GM12892 (cell line): ENCODE results near the gene MRGPRE.

ENCODE experiments used
- DNase-seq: peaks from one replicate; pipeline ENCODE4 v3.0.0; 2011; ENCODE audit not compliant: insufficient read length
- FAIRE-seq: peaks from 2 replicates; lab custom pipeline; 2011; peaks lifted over from hg19 to GRCh38; lab: Jason Lieb, UNC
- POLR2A ChIP-seq: IDR thresholded peaks from 2 replicates; pipeline ENCODE4 v1.6.1; 2011; ENCODE audit warnings: low read depth, low read length, control low read depth
- POLR2AphosphoS5 ChIP-seq: IDR thresholded peaks from 2 replicates; pipeline ENCODE4 v1.6.1; 2011; ENCODE audit warnings: low read depth, low read length, control low read depth
- TAF1 ChIP-seq: IDR thresholded peaks from 2 replicates; pipeline ENCODE4 v1.6.1; 2011; ENCODE audit warnings: low read depth, mild to moderate bottlenecking, control low read depth, low read length, borderline replicate concordance

Gene MRGPRE

DNA sequence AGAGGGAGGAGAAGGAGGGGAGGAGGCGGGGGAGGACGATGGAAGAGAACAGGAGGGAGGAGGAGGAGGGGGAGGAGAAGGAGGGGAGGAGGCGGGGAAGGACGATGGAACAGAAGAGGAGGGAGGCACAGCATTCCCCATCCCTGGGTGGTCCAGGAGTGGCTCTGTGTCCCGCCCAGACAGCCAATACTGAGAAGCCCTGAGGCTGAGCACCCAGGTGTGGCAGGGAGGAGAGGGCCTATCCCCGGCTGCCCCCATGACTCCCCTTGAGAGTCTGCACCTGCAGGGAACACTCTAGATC is 717 bp downstream of the MRGPRE start:
- no peak for DNase-seq
- no peak for TF ChIP-seq POLR2A
- FAIRE-seq, result no peak

DNA sequence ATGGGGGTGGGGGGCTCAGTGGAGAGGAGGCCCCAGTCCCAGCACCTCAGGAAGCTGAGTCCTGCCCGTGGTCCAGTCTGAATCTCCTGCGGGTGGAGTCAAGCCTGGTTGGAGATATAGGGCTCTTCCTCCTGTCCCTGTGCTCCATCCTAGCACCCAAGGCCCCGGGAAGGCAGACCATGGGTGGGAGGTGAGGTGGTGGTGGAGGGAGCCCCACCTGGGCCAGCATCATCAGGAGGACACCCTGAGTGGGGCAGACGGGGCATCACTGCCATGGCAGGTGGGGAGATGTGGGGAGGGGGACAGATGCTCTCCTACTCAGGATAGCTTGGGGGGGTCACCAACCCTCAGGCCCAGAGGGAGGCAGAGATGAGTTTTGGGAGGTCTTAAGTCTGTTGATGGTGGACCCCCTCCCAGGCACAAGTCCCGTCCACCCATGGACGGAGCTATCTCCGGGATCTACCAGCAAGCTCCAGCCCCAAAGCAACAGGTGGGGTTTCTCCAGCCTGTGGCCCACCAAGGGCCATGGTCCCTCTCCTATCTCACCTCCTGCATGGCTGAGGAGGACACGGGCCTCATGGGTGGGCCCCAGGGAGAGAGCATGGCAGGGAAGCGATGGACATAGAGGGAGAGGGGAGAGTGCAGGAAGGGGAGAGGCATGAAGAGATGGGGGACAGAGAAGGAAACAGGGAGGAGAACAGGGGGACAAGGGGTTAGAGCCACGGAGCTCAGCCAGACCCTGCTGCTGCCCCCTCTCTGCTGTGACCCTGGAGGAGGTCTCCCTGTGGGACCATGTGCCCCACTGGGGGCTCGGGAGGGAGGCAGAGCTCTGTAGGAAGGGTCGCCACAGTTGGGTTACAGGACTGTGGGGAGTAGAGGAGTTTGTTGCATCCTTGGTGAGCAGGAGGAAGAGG is 1.3 kb downstream of the MRGPRE start:
- TF ChIP-seq POLR2A (no peak), TAF1 (no peak), POLR2AphosphoS5 (no peak)
- DNase-seq (no peak), FAIRE-seq (no peak)

DNA sequence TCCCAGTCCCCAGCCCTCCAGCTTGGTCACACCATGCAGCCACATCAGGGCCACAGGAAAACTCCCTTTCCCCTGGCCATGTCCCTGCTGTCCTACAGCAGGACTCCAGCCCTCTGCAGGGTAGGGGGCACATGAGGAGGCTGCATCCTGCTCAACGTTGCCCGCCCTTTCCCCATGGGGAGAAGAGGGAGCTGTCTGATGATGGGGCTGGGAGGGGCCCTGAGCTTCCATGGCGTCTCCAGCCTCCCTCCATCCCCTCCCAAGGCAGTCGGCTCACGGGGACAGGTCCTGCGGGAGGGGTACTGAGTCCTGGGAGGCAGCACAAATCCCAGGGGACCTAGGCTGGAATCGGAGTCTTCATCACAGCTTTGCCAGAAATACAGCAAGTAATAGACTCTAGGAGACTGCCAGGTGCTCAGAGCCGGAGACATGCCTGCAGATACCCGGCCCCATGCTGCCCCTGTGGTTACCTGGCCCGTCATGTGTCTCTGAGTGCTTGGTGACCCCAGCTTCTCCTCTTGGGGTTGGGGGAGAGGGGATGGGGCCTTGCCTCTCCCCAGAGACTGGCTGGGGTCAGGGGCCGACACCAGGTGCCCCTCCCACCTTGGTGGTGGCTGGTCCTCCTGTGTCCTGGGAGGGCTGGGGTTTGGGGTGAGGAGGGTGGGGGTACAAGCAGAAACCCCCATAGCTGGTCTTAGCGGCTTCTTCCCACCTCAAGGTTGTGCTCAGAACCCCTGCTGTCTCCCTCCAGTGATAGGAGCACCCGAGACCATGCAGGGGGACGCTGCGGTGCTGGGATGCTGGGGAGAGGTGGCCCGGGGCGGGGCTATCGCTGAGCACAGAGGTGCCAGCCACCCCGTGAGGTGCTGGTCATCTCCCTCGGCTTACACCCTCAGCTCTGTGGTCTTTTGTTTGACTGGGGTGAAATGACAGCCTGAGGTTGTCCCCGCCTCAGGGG is 2.3 kb downstream of the MRGPRE start:
- FAIRE-seq (no peak), DNase-seq (no peak)

DNA sequence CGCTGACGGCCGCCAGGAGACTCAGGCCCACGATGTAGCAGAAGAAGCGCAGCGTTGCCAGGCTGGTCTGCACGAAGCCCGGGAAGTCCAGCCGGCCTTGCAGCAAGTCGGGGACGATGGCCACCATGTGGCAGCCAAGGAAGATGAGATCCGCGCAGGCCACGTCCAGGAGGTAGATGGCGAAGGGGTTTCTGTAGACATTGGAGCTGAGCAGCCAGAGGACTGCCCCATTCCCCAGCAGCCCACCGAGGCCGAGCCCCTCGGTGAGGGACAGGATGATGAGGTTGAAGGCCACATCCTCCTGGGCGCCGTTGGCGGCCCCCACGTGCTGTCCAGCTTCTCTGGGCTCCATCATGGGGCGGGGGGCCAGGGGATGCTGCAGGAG is 3.8 kb downstream of the MRGPRE start:
- TF ChIP-seq POLR2AphosphoS5, result no peak
- no peak for TF ChIP-seq POLR2A
- no peak for TF ChIP-seq TAF1
- DNase-seq, result no peak
- no peak for FAIRE-seq

More for the DNA sequence above, 2.3 kb downstream of the MRGPRE start:
- no peak for TF ChIP-seq POLR2A
- TF ChIP-seq TAF1, result no peak
- no peak for TF ChIP-seq POLR2AphosphoS5

DNA sequence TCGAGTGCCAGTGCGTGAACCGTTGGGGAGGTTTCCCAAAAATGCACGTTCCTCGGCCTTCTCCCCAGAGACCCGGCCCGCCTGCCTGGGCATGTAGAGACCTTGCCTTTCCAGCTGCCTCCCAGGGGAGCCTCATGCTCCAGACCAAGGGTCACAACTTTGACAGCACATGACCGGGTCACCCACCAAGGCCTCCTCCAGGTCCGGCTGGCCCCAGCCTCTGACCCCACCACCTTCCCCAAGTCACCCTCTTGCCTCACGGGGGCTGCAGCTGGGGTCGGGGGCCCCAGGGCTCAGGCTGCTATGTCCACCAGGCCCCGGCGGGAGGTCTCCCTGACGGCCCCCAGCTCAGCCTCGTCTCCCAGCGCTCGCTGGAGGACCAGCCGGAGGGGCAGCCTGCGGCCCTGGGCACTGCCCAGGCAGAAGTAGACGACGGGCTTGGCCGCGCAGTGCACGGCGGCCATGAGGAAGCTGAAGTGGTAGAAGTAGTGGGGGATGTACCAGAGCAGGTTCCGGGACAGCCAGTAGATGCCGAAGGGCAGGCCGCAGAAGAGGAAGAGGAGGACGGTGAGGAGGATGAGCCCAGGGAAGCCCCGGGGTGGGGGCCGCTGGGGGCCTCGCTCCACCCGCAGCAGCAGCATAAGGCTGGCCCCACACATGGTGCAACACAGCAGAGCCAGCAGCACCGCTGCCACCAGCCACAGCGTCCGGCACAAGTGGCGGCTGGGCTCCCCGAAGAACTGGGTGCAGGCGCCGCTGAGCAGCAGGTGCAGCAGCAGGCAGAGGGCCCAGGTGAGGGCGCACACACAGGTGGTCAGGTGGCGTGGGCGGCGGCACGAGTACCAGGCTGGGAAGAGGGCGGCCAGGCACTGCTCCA is 4.4 kb downstream of the MRGPRE start:
- no peak for TF ChIP-seq TAF1
- TF ChIP-seq POLR2A, result no peak
- no peak for TF ChIP-seq POLR2AphosphoS5
- DNase-seq (peak; percentile 8), FAIRE-seq (no peak)

DNA sequence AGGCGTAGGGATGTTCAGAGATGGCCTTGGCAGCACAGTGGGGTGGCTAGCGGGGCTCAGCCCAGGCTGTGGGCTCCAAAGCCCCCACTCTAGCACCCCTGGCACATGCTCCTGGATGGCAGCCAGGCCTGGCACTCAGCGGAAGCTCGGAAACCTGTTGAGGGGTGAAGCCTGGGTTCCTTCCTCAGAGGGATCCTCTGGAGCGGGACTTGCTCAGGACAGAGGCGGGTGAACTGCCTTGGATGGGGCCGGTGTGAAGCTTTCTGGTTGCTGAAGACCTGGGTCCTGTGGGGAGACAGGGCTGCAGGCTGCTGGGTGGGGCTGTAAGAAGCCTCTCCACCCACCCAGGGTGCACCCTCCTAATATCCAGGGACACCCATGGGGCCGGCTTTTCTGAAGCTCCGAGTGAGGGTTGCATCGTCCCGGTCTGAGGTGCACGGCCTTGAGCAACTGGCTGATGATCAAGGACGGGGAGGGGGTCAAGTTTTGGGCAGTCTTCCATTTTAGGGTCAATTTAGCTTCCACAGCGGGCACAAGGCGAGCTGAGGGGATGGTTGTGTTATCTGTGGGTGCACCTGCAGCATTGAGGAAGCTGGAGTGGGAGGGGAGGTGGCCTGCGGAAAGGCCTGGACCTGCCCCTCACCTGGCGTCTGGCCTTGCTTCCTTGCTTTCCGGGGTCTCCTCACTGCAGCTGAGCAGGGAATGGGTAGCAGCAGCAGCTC is 5.2 kb downstream of the MRGPRE start:
- DNase-seq (no peak), FAIRE-seq (no peak)
- TF ChIP-seq TAF1, result no peak
- no peak for TF ChIP-seq POLR2A

DNA sequence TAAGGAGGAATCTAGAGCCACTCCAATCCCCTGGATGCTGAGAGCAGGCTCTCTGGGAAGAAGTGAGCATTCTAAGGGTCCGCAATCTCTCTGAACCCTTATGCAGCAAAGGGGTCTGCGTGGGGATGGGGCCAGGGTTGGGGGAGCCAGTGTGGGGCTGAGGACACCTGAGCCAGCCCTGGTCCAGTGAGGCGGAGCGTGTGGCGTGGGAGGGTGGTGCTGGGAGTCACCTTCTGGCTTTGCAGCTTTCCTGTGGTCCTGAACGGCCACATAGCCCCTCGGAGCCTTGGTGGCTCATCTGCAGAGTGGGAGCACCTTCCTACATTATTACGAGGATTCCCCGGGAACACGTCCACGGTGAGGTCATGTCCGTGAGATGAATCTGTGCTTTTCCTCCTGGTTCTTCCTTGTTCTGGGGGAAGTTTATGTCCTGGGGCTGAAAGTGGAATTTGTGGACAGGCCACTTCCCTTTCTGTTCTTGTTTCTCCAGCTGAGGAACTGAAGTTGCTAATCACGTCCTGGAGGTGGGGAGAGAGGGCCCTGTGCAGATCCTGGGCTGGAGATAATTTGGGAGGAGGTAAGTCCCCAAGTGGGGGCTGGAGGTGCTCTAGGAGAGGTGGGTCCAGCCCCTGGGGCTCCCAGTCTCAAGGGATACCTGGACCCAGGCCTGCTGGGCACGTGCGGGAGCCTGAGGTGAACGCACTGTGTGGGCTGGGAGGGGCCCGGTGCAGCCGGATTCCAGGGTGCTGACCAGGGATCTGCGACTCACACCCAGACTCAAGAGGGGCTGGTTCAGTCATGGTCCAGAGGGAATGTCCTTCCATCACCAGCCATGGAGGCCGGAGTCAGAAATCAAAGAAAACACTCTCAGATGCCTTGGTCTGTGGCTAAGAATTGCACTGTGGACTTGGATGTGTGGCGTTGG is 6.1 kb downstream of the MRGPRE start:
- DNase-seq, result peak; percentile 8
- FAIRE-seq, result no peak
- TF ChIP-seq POLR2AphosphoS5 (no peak), POLR2A (no peak), TAF1 (no peak)

DNA sequence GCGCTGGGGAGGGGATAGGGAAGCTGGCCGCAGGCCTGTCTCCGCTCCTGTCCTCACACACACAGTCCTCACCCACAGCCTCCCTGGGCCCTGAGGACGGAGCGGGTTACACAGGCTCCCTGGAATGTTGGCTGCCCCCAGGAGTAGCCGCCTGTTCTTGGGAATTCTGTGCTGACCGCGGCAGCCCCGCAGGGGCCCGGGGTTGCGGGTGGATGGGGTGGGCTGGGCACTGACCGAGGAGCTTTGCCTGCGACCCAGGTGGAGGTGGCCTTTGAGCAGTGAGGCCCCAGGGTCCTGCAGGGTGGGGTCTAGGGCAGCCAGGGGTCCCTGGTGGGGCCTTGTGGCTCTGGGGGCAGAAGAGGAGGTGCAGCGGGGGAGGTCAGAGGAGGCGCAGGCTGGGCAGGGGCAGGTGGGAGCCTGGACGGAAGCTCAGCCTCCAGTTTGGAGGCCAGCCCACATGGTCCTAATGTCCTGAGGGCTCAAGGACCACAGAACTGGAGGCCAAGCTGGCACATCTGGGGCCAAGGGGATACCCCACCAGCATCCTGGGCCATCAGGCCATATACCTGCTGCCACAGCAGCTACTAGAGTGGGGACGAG is 7.0 kb downstream of the MRGPRE start:
- no peak for FAIRE-seq
- TF ChIP-seq POLR2AphosphoS5 (no peak), POLR2A (no peak), TAF1 (no peak)
- DNase-seq, result peak; percentile 7

DNA sequence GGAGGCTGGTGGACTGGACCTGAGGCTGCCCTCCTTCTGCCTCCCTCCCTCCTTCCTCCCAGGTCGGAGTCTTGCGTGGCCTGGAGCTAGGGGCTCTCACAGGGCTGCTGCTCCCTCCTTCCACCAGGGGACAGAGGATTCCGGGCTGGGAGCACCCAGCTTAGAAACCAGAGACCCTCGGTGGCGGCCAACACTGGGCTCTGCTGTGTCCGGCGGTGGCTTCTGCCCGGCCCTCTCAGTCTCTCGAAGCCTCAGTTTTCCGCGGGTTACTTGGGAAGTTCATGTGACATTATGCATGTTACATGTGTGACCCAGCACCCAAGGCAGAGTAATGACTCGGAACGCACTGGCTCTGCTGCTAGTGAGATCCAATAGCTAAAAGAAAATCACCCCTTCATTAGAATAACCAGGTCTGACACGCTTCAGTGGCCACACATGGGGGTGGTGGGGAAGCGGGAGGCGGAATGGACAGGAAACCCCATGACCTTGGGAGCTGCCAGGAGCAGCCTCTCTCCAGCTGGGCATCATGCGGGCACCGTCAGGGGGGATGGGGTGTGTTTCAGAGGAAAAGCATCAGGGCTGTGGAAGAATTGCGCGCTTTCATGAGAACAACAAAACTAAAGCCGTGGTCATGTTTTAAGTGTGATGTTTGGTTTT is 7.7 kb downstream of the MRGPRE start:
- FAIRE-seq, result no peak
- peak; percentile 9 for DNase-seq
- TF ChIP-seq POLR2A (no peak), TAF1 (no peak), POLR2AphosphoS5 (no peak)
